Suppressor macrophage (primary cell): ENCODE data around the gene SPEF2.

Source experiments
- DNase-seq, 4 experiments: peaks; one replicate each; pipeline ENCODE4 v3.0.0-alpha.2; 2020 to 2022
- total RNA-seq, 17 experiments: gene quantifications; one replicate each; lab custom pipeline; 2026; ENCODE audit warnings: mixed read lengths in 6 of 17, inconsistent platforms in 3 of 17; lab: John Stamatoyannopoulos, UW

The SPEF2 gene, protein sequence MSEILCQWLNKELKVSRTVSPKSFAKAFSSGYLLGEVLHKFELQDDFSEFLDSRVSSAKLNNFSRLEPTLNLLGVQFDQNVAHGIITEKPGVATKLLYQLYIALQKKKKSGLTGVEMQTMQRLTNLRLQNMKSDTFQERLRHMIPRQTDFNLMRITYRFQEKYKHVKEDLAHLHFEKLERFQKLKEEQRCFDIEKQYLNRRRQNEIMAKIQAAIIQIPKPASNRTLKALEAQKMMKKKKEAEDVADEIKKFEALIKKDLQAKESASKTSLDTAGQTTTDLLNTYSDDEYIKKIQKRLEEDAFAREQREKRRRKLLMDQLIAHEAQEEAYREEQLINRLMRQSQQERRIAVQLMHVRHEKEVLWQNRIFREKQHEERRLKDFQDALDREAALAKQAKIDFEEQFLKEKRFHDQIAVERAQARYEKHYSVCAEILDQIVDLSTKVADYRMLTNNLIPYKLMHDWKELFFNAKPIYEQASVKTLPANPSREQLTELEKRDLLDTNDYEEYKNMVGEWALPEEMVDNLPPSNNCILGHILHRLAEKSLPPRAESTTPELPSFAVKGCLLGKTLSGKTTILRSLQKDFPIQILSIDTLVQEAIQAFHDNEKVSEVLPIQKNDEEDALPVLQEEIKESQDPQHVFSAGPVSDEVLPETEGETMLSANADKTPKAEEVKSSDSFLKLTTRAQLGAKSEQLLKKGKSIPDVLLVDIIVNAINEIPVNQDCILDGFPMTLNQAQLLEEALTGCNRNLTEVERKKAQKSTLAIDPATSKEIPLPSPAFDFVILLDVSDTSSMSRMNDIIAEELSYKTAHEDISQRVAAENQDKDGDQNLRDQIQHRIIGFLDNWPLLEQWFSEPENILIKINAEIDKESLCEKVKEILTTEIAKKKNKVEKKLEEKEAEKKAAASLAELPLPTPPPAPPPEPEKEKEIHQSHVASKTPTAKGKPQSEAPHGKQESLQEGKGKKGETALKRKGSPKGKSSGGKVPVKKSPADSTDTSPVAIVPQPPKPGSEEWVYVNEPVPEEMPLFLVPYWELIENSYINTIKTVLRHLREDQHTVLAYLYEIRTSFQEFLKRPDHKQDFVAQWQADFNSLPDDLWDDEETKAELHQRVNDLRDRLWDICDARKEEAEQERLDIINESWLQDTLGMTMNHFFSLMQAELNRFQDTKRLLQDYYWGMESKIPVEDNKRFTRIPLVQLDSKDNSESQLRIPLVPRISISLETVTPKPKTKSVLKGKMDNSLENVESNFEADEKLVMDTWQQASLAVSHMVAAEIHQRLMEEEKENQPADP (N-terminal part only)
- total RNA-seq, result 0.85 to 10.0 (median 1.7) reads per million in 17 experiments

DNA sequence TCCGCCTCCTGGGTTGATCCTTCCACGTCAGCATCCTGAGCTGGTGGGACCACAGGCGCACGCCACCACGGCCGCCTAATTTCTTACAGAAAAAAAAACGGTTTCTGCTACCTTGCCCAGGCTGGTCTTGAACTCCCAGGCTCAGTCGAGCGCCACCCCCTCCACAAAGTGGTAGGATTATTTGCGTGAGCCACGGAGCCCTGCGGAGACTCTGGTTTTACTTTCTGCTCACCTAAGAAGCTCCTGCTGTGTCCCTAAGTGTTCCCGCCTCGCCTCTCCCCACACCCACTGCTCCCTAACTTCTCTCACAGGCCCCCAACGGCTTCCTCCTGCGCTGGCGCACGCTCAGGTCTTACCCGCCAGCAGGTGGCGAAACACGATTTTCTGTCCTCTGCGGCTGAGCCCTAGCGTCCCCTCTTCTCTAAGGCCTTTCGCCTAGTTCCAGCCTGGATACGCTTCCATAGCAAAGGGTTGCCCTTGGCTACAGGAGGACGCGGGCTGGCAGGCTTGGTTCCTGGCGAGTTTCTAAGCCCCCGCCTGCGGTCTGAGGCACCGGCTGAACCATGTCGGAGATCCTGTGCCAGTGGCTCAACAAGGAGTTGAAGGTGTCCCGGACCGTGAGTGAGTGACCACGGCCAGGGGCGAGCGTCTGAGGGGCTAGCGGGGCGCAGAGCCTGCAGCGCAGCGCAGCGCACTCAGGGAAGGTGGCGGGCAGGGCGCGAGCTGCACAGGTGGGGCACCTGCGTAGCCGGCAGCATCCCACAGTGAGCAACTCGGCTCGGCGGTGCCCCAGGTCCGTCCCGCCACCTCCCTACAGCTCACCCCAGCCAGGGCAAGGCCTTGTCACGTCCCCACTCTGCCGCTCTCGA is at the start of gene SPEF2:
Gene SPEF2, plus strand, starts transcription at position 429 of the 869 bp plus-strand sequence. Its CDS starts 135 bp downstream, at position 564.
- DNase-seq, result peak; percentile 88 to 95 (median 92)

DNA sequence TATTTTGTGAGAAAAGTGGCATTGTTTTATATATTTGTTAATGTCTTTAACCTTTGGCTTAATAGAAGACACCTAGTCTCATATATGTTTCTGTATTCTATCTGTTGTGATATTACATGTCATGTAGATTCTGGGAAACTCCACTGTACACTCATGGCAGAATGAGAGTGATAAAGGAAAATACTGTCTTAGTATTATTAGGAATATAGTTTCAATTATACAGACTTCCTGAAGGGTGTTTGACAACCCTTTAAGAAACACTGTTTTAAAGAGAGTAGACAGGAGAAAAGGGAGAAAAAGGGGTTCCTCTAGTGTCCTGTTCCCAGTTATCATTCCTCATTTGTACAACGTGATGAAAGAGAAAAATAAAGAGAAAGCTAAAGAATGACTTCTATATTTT is 42.1 kb upstream of the SPEF2 start:
- no peak for DNase-seq

DNA sequence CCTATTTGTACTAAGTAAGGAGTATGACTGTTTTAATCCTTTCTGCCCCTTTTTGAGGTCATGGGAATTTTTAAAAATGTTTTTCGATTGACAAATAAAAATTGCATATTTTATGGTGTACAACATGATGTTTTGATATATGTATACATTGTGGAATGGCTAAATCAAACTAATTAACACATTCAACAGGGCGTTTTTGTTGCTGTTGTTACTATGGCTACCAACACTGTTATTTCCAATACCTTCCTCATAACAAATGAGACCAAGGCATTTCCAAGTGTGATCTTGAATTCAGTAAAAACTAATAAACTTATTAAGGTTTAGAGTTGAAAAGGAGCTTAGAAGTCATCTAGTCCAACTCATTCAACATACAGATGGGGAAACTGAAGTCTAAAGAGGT is 30.2 kb upstream of the SPEF2 start:
- DNase-seq, result no peak

DNA sequence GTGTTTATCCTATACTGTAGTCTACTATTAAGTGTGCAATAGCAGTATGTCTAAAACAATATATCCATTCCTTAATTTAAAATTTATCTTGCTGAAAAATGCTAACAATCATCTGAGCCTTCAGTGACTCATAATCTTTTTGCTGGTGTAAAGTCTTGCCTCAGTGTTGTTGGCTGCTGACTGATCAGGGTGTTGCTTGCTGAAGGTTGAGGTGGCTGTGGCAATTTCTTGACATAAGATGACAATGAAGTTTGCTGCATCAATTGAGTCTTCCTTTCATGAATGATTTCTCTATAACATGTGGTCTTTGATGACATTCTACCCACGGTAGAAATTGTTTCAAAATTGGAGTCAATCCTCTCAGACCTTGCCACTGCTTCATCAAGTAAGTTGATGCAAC is 24.3 kb upstream of the SPEF2 start:
- no peak for DNase-seq

DNA sequence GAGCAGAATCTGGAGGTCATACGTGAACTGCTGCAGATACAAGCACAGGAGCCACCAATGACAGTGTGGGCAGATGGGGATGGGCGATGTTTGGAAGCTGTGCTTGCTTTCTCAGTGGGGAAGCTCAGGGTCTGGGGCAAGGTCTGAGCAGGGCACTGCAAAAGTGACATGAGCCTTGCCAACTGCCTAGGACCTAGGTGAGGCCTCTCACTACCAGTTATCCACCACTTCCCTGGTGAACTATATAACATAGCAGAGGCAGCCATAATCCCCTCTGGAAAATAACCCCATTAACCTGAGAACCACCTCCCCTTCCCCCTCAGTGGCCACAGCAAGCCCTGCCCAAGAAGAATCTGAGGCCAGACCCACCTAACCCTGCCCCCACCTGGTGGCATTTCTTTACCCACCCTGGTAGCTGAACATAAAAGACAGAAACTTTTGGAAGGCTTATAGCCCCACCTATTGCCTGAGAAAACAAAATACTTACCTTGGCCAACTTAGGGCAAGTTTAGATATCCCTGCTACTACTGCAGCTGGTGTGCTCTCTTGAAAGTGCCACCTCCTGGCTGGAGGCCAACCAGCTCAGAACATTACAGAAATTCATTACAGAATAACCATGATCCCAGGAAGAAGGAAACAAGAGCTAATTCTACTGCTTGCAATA is 18.8 kb upstream of the SPEF2 start:
- DNase-seq, result peak in 1 of 4 experiments; percentile 15

DNA sequence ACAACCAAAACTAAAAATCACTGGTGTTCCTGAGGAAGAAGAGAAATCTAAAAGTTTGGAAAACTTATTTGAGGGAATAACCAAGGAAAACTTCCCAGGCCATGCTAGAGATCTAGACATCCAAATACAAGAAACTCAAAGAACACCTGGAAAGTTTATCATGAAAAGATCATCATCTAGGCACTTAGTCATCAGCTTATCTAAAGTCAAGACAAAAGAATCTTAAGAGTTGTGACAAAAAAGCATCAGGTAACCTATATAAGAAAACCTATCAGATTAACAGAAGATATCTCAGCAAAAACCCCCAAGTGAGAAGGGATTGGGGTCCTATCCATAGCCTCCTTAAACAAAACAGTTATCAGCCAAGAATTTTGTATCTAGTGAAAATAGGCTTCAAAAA is 17.1 kb upstream of the SPEF2 start:
- DNase-seq, result no peak

DNA sequence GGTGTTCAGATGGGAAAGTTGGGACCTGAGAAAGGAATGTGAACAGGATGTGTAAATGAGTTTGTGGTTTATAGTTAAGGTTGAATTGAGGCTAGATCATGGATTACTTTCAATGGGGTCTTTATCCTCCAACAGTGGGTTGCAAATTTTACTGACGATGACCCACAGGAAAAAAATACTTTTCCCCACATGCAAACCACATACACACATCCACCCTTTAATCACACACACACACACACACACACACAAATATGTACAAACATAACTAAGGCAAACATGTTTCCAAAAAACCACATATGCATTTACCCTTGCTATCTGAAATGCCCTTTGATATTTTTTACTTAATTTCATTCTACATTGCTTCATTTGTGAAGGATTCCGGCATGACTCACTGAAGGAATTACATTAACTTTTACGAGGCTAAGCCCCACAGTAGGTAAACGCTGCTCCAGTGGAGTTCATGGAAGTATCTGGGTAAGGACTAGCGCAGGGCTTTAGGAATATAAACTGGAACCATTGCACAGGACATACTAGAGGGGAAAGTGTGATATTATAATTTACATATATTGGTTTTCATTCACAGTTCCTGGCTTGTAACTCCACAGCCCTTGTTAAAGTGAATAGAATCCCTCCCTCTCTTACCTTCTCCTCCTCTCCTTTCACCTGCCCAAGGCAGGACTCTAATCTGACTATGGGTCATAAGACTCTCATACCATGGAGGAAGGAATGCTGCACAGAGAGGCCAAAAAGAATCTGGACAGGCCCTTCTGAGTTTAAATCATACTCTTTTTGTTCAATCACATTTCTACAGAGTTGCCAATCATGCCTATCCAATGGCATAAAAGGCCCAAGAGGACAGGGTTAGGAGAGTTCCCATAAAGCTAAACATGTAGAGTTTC is 8.5 kb upstream of the SPEF2 start:
- DNase-seq, result no peak

DNA sequence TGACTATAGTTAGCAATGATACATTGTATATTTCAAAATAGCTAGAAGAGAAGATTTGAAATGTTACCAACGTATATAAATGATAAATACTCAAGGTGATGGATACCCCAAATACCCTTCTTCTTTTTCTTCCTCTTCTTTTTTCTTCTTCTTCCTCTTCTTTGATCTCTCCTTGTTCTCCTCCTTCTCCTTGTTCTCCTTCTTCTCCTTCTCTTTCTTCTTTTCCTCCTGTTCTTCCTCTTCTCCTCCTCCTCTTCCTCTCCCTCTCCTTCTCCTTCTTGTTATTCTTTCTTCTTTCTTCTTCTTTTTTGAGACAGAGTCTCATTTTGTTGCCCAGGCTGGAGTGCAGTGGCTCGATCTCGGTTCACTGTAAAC is 616 bp upstream of the SPEF2 start:
- no peak for DNase-seq

DNA sequence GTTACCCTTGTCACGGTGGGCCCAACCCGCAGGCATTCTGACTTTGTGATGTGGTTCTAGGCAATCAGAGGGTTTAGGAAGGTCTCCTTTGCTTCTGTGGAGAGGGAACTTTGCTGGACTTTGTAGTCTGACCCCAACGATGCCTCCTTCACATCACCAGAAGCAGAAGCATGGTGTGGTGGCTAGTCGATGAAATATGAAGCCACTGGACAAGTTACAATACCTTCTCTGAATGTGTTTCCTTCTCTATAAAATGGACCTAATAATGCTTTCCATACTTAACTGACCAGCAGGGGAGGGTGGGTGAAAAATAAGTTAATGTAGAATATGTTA is 607 bp downstream of the SPEF2 start:
- peak in 2 of 4 experiments; percentile 11 to 20 for DNase-seq

DNA sequence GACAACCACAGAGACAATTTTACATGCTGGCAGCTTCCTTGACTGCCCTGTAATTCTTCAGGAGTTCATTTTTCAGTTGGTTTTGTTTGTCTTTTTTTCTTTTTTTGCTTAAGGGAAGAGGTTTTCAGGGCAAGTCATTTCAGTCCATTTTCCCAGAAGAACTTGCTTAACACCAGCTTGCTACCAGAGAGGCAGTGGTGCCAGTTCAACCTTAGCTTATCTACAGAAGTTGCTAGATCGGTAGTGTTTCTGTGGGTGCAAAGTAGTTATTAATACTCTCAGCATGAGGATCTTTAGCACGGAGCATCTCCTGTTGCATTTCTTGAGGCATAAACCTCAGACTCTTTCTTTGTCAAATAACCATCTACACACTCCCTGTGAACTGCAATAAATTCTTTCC is 1.1 kb downstream of the SPEF2 start:
- DNase-seq, result no peak

DNA sequence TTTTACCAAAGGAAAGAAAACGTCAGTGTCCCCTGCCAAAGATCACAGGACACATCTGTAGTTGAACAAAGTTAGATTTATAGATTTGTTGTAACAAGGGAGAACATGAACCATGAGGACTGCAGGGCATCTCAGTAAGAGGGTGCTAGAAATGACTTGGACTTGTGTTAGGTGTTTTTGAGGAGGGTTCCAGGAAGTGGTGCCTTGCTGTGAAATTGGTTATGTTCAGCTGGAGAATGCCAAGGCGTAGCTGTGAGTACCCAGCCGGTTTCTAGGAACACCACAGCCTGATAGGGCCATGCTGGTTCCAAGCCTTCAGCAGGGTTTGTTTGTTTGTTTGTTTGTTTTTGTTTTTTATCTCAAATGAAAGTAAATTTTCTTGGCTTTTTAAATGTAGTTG is 5.3 kb downstream of the SPEF2 start:
- DNase-seq, result no peak

DNA sequence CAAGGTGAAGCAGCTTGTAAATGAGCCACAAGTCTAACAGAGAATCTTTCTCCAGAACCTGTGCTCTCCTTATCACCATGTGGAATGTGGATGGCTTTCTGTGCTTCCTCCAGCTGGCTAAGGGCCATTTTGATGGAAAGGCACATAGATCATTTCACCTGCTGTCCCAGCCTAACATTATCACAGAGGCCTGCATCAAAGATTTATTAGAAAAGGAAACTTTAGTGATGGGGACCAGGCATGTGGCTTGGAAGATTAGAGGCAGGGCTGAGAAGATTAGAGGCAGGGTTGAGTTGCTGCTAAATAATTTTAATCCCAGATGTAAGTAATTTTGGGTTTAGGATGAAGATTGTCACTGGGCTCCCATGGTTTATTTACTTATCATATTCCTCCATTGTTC is 6.3 kb downstream of the SPEF2 start:
- no peak for DNase-seq

DNA sequence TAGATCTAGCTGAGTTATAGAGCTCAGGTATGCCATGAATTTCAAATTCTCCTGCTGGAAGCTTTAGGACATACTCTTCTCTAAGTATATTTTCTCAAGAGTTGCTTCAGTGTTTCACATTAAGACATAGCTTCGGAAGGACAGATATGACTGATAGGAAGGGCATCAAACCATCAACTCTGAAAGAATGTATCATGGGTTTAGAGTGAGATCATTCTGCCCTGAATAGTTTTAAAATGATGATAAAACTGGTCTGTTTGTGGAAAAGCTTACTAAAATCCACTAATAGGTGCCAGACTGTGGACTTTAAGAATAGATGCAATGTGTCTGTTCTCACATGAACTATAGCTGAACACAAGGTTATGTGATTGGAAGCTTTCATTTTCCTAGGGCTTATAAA is 8.4 kb downstream of the SPEF2 start:
- no peak for DNase-seq

DNA sequence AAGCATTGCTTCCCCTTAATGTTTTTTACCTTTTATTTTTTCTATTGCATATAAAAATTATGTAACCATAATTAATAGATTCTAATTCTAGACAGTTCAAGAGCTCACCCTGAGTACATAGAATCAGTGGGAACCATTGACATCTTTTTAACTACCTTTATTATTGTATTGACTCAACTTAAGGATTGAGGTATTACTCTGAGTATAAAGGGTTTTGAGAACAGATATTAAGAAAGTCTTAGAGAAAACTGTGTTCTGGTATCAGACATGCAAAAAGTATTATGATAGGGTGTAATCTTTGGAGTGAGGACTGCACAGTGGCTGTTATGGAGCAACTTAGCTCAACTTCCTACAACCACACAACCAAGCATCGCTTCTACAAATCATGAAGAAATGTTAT is 8.9 kb downstream of the SPEF2 start:
- DNase-seq, result no peak

DNA sequence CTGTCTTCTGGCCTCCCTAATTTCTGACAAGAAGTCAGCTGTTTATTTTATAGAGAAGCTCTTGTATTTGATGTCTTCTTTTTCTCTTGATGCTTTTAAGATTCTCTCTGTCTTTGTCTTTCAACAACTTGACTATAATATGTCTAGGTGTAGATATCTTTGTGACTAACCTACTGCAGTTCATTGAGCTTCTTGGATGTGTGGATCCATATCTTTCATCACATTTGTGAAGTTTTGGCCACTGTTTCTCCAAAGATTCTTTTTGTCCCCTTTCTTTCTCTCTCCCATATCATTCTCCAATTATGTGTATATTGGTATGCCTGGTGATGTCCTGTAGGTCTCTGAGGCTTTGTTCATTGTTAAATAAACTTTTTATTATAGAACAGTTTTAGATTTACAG is 16.7 kb downstream of the SPEF2 start:
- DNase-seq, result no peak

DNA sequence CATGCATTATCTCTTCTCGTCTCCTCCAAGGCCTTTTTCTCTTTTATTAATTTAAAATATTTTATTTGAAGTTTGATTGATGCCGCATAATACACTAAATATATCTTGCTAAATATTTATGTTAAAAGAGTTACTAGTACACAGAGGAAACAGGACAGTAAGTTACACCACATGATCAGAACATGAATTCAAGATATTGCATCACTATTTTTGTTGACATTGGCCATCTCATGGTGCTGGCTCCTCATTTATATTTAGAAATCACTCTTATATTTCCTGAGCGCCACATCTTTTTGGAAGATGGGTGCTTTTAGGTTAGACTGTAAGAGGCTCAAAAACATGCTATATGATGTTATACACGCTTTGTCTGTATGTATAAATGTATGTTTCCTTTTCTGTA is 23.0 kb downstream of the SPEF2 start:
- no peak for DNase-seq

DNA sequence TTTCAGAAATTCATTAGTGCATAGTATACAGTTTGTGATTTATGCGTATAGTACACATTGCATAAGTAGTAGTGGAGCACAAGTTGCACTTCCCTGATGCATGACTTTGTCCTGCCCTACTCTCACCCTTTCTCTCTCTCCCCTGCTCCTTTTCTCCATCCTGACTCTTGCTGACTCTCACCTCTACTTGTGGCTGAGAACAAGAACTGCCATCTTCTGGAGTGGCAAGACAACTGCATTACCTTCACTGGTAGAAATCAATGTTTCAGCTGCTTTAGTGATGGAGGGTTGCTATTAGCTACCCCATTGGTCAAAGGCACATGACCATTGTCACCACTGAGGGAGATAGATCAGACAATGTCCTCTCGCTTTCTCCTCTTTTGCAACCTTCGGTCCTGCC is 26.9 kb downstream of the SPEF2 start:
- DNase-seq, result no peak

DNA sequence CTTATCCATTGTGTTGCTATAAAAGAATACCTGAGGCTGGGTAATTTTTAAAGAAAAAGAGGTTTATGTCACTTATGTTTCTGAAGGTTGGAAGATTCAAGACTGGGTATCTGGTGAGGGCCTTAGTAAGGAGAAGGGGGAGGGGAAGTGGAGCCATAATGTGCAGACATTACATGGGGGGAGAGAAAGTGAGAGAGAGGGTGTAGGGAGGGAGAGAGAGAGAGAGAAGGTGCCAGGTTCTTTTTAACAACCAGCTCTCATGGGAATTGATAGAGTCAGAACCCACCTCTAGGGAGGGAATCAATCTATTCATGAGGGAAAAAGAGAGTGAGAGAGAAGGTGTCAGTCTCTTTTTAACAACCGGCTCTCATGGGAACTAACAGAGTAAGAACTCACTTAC is 29.5 kb downstream of the SPEF2 start:
- no peak for DNase-seq

DNA sequence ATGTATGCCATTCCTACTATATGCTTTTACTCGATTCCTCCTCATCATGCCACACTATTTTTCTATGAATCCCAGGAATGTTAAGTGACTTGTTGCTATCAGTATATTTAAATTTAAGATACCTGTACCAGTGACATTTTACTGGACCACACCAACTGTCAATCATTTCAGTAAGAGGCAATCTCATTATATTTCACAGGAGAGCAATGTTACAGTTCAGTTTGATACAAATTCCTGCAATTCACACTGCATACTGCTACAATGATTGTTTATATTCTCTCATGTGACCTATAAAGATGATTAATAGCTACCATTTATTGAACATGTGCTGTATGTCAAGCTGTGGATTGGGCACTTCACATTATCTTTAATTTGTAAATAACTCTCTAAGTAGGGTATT is 30.0 kb downstream of the SPEF2 start:
- DNase-seq, result no peak

DNA sequence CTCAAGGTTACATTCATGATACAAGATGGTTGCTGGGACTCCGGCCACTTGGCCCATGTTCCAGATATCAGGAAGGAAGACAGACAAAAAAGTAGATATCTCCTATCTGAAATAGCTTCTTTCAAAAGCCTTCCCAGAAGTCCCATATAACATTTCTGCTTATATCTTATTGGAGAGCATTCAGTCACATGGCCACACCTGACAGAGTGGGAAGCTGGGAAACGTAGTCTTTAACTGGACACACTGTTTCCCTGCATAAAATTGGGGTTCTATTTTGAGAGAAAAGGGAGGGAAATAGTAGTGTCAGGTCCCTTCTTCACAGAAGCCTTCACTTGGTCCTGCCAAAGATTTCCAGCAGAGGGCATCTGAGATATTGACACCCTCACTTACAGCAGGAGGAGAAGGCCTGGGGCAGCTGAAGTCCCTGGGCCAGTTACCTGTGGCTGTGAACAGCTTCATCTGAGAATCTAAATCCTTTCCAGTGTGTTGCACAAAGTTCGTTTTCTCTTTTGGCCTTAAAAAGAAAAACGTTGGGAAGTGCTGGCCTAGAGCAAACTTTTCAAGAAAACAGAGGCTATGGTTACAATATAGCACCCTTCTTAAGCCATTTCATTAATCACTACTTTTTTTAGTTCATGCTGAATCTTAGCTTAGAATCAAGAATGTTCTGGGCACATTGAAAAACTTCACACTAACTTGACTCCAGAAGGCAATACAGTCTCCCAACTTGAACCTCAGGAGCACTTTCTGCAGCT is 33.5 kb downstream of the SPEF2 start:
- DNase-seq, result peak; percentile 40 to 57 (median 48)
